H1 (cell line): ENCODE data around the gene INPP5K. TPM values are rescaled to one million over a fixed set of nuclear protein-coding genes. Genes with fewer than 3 reads are reported as not detected.

ENCODE experiments used
- CTCF ChIA-PET: fragments of 300-600 bp; sonication (Branson Sonifier 250); formaldehyde crosslinking; loops from one replicate; lab custom pipeline; 2021; ENCODE audit not compliant: partially characterized antibody; lab: Charles Lee
- POLR2A ChIA-PET: fragments of 300-600 bp; sonication (Branson Sonifier 250); formaldehyde crosslinking; loops from one replicate; lab custom pipeline; 2021; ENCODE audit warnings: inconsistent platforms; ENCODE audit not compliant: partially characterized antibody; lab: Charles Lee
- DNase-seq, 2 experiments: peaks; one replicate each; pipeline versions ENCODE4 v3.0.0 to v3.0.0-alpha.2; 2010 to 2022; ENCODE audit warnings: low spot score in 2 of 2, low read depth in 1 of 2, mixed read lengths in 1 of 2
- FAIRE-seq: peaks from 2 replicates; lab custom pipeline; 2011; peaks lifted over from hg19 to GRCh38; lab: Jason Lieb, UNC
- H2AFZ ChIP-seq: 2 replicates; pipeline ENCODE4 v1.8.1; 2012; ENCODE audit warnings: low read length, inconsistent platforms
- H2AK5ac ChIP-seq: 2 replicates; pipeline ENCODE4 v1.6.1; 2013; ENCODE audit warnings: low read depth, low read length
- H2BK120ac ChIP-seq: replicated peaks from 2 replicates; pipeline ENCODE3; 2013; ENCODE audit warnings: low read depth, low read length, inconsistent platforms
- H2BK12ac ChIP-seq: 2 replicates; pipeline ENCODE4 v1.6.1; 2013; ENCODE audit warnings: low read depth, low read length
- H2BK15ac ChIP-seq: 2 replicates; pipeline ENCODE4 v1.6.1; 2013; ENCODE audit warnings: low read length
- H2BK20ac ChIP-seq: 2 replicates; pipeline ENCODE4 v1.6.1; 2013; ENCODE audit warnings: low read length
- H2BK5ac ChIP-seq: 2 replicates; pipeline ENCODE4 v1.6.1; 2013; ENCODE audit warnings: low read depth, low read length
- H3K14ac ChIP-seq: 2 replicates; pipeline ENCODE4 v1.6.1; 2013; ENCODE audit warnings: inconsistent platforms; ENCODE audit not compliant: insufficient read length
- H3K18ac ChIP-seq: 2 replicates; pipeline ENCODE4 v1.6.1; 2013; ENCODE audit warnings: low read length; ENCODE audit errors: extremely low read depth
- H3K23ac ChIP-seq: 2 replicates; pipeline ENCODE4 v1.6.1; 2013; ENCODE audit warnings: inconsistent platforms; ENCODE audit not compliant: insufficient read length
- H3K23me2 ChIP-seq: 2 replicates; pipeline ENCODE4 v1.6.1; 2013; ENCODE audit warnings: low read depth, low read length
- H3K27ac ChIP-seq: 2 replicates; pipeline ENCODE4 v1.6.1; 2011; ENCODE audit warnings: low read depth, low read length, inconsistent platforms
- H3K27me3 ChIP-seq, 4 experiments: replicated peaks in 1 of 4; 1 replicate in 1 of 4; 2 replicates in 3 of 4; pipeline versions ENCODE4 v1.6.1 to v1.8.1; 2011 to 2013; ENCODE audit warnings: low read length in 3 of 4, mild to moderate bottlenecking in 3 of 4, inconsistent platforms in 2 of 4, mixed read lengths in 2 of 4, moderate library complexity in 1 of 4; ENCODE audit not compliant: control insufficient read depth in 3 of 4, insufficient read depth in 3 of 4; ENCODE audit errors: extremely low read depth in 1 of 4
- H3K36me3 ChIP-seq, 4 experiments: 2 replicates each; pipeline versions ENCODE4 v1.6.1 to v1.8.1; 2011 to 2013; ENCODE audit warnings: mild to moderate bottlenecking in 4 of 4, low read length in 3 of 4, moderate library complexity in 2 of 4, control low read depth in 1 of 4, inconsistent platforms in 1 of 4; ENCODE audit not compliant: insufficient read depth in 4 of 4, control insufficient read depth in 2 of 4
- H3K4ac ChIP-seq: replicated peaks from 2 replicates; pipeline ENCODE3; 2013; ENCODE audit warnings: low read length, low read depth, mixed read lengths, inconsistent platforms; ENCODE audit not compliant: insufficient read length
- H3K4me1 ChIP-seq, 4 experiments: replicated peaks in 1 of 4; 1 replicate in 1 of 4; 2 replicates in 3 of 4; pipeline versions ENCODE4 v1.6.1 to v1.8.1; 2011 to 2013; ENCODE audit warnings: low read length in 3 of 4, inconsistent platforms in 2 of 4, mixed read lengths in 1 of 4; ENCODE audit not compliant: insufficient read depth in 4 of 4, control insufficient read depth in 3 of 4
- H3K4me2 ChIP-seq, 2 experiments: 2 replicates each; pipeline versions ENCODE4 v1.6.1 to v1.8.1; 2011 to 2013; ENCODE audit warnings: low read depth in 2 of 2, low read length in 2 of 2, control low read depth in 1 of 2, inconsistent platforms in 1 of 2, mild to moderate bottlenecking in 1 of 2; ENCODE audit not compliant: insufficient read depth in 1 of 2
- H3K4me3 ChIP-seq, 4 experiments: fragments of 200-600, 300-600 bp in 1 of 4; sonication (generic), shearing (Covaris generic), sonication (Bioruptor Twin) in 1 of 4; 2 replicates each; pipeline versions ENCODE4 v1.5.1 to v1.8.1; 2011 to 2016; ENCODE audit warnings: low read length in 4 of 4, low read depth in 3 of 4, control low read depth in 2 of 4, inconsistent platforms in 2 of 4, mild to moderate bottlenecking in 2 of 4, mixed read lengths in 1 of 4, moderate library complexity in 1 of 4; ENCODE audit not compliant: insufficient read depth in 2 of 4; ENCODE audit errors: extremely low read depth in 1 of 4
- H3K56ac ChIP-seq: replicated peaks from 2 replicates; pipeline ENCODE3; 2013; ENCODE audit warnings: low read depth, mild to moderate bottlenecking, mixed read lengths, low read length, inconsistent platforms; ENCODE audit not compliant: insufficient read length
- H3K79me1 ChIP-seq: 2 replicates; pipeline ENCODE4 v1.6.1; 2013; ENCODE audit warnings: low read depth, low read length, control low read depth
- H3K79me2 ChIP-seq, 2 experiments: 2 replicates each; pipeline versions ENCODE4 v1.6.1 to v1.8.1; 2012 to 2013; ENCODE audit warnings: low read length in 2 of 2, mild to moderate bottlenecking in 2 of 2, inconsistent platforms in 1 of 2; ENCODE audit not compliant: insufficient read depth in 2 of 2, control insufficient read depth in 1 of 2
- H3K9ac ChIP-seq, 4 experiments: replicated peaks in 1 of 4; 1 replicate in 1 of 4; 2 replicates in 3 of 4; pipeline versions ENCODE4 v1.6.1 to v1.8.1; 2011 to 2013; ENCODE audit warnings: low read depth in 3 of 4, low read length in 3 of 4, control low read depth in 2 of 4, mild to moderate bottlenecking in 2 of 4, moderate library complexity in 2 of 4, inconsistent platforms in 1 of 4; ENCODE audit errors: extremely low read depth in 1 of 4
- H3K9me3 ChIP-seq, 2 experiments: 2 replicates each; pipeline versions ENCODE4 v1.6.1 to v1.8.1; 2012 to 2013; ENCODE audit warnings: mild to moderate bottlenecking in 2 of 2, moderate library complexity in 2 of 2, control low read depth in 1 of 2, inconsistent platforms in 1 of 2, low read depth in 1 of 2, low read length in 1 of 2, mixed read lengths in 1 of 2; ENCODE audit not compliant: insufficient read depth in 2 of 2
- H4K20me1 ChIP-seq, 2 experiments: replicated peaks in 1 of 2; 2 replicates each; pipeline versions ENCODE3 to v1.8.1; 2011 to 2013; ENCODE audit warnings: inconsistent platforms in 2 of 2, low read length in 2 of 2, mild to moderate bottlenecking in 1 of 2; ENCODE audit not compliant: insufficient read depth in 2 of 2, control insufficient read depth in 1 of 2
- H4K5ac ChIP-seq: 2 replicates; pipeline ENCODE4 v1.6.1; 2013; ENCODE audit warnings: low read length, low read depth, mixed read lengths, inconsistent platforms; ENCODE audit not compliant: insufficient read length
- H4K8ac ChIP-seq: 2 replicates; pipeline ENCODE4 v1.8.0; 2013; ENCODE audit warnings: mild to moderate bottlenecking, moderate library complexity, low read length, inconsistent platforms; ENCODE audit not compliant: insufficient read depth; ENCODE audit errors: extremely low read depth
- H4K91ac ChIP-seq: replicated peaks from 2 replicates; pipeline ENCODE3; 2013; ENCODE audit warnings: low read length, mixed read lengths, inconsistent platforms; ENCODE audit not compliant: insufficient read length
- ASH2L ChIP-seq: fragments of 200-600, 300-600 bp; sonication (generic); IDR thresholded peaks from one replicate; pipeline ENCODE4 v1.7.1; 2017; ENCODE audit warnings: low read length
- BCL11A ChIP-seq, 2 experiments: IDR thresholded peaks; one replicate each; pipeline ENCODE4 v1.6.1; 2011; ENCODE audit warnings: low read depth in 2 of 2, low read length in 2 of 2, mild to moderate bottlenecking in 2 of 2
- E2F6 ChIP-seq: IDR thresholded peaks from 2 replicates; pipeline ENCODE4 v1.6.1; 2012; ENCODE audit warnings: inconsistent platforms
- GTF2F1 ChIP-seq: IDR thresholded peaks from 2 replicates; pipeline ENCODE4 v1.6.1; 2012; ENCODE audit warnings: low read depth, low read length, improper control_type of control experiment, borderline replicate concordance
- JUN ChIP-seq: IDR thresholded peaks from 2 replicates; pipeline ENCODE4 v1.6.1; 2011; ENCODE audit warnings: low read depth, mild to moderate bottlenecking, improper control_type of control experiment, low read length
- KDM1A ChIP-seq: fragments of 200-600, 300-600 bp; sonication (generic); IDR thresholded peaks from 2 replicates; pipeline ENCODE4 v1.7.1; 2016; ENCODE audit warnings: mild to moderate bottlenecking, low read length, borderline replicate concordance
- POLR2A ChIP-seq, 2 experiments: IDR thresholded peaks; 1 replicate in 1 of 2; 2 replicates in 1 of 2; pipeline ENCODE4 v1.6.1; 2011; ENCODE audit warnings: low read depth in 2 of 2, low read length in 2 of 2, mild to moderate bottlenecking in 2 of 2; ENCODE audit errors: control extremely low read depth in 1 of 2
- POLR2AphosphoS5 ChIP-seq: IDR thresholded peaks from 2 replicates; pipeline ENCODE4 v1.6.1; 2011; ENCODE audit warnings: low read depth, low read length
- SP1 ChIP-seq: IDR thresholded peaks from 2 replicates; pipeline ENCODE4 v1.6.1; 2011; ENCODE audit warnings: low read depth, low read length
- TAF7 ChIP-seq: optimal IDR thresholded peaks from 2 replicates; pipeline ENCODE3; 2011; ENCODE audit warnings: low read depth, mild to moderate bottlenecking, inconsistent platforms, low read length, moderate library complexity, borderline replicate concordance
- WGBS, 2 experiments: shearing (Covaris generic) in 1 of 2; methylation state at CpG; one replicate each; pipeline versions ENCODE4 v1.1.6 to v1.1.7; 2013 to 2015; ENCODE audit warnings: low lambda C conversion rate in 2 of 2, mixed read lengths in 2 of 2, inconsistent platforms in 1 of 2, low coverage in 1 of 2, missing lambda C conversion rate in 1 of 2; ENCODE audit not compliant: insufficient replicate concordance in 2 of 2, insufficient coverage in 1 of 2, insufficient read length in 1 of 2; ENCODE audit errors: extremely low coverage in 1 of 2, missing lambda C conversion rate in 1 of 2; 5-methylcytosine and 5-hydroxymethylcytosine counted together
- polyA plus RNA-seq, 7 experiments: library from polyadenylated mRNA; depleted of rRNA in 3 of 7; stranded (reverse) in 5 of 7; unstranded in 2 of 7; fragments of >200 nt in 5 of 7; fragments of 200-250 nt in 2 of 7; gene quantifications; 1 replicate in 5 of 7; 2 replicates in 1 of 7; 4 replicates in 1 of 7; pipeline versions ENCODE4 v1.2.1 to v1.2.3, GENCODE V29; 2011 to 2013; ENCODE audit warnings: missing spikeins in 2 of 7, mixed read lengths in 2 of 7
- total RNA-seq: library from RNA; stranded (reverse); fragmentation: NEBNext Ultra II Directional; extraction: Animal tissue kit (Norgen Biotek cat#: 25700); gene quantifications from 2 replicates; pipeline ENCODE4 v1.2.1, GENCODE V29; 2021
- TF ChIP-seq, protein P1 (sequence below): IDR thresholded peaks from 2 replicates; pipeline ENCODE4 v1.6.1; 2011; ENCODE audit warnings: low read length, improper control_type of control experiment

Gene INPP5K
- total and polyA plus RNA-seq, 2 of the 8 experiments (the other 6 are each of a cell fraction or from before 2014, with no cell fraction given): 21.0 to 24.1 TPM

GRCh38 chr17:1555651-1556471 lies 39.4 kb upstream of the INPP5K start:
- 94% methylated on average over 15 of the region's 15 CpGs; no CpG with 5 or more reads in 1 of the 2 experiments for WGBS, 2 experiments
- peaks cover 5 to 44% of the 10 kb centered on the region in 2 experiments; a peak in 3 of 4 replicates for H3K79me2 ChIP-seq
- H4K20me1 ChIP-seq: peaks cover 12 to 29% of the 10 kb centered on the region in 2 experiments
- TF ChIP-seq, protein P1, sequence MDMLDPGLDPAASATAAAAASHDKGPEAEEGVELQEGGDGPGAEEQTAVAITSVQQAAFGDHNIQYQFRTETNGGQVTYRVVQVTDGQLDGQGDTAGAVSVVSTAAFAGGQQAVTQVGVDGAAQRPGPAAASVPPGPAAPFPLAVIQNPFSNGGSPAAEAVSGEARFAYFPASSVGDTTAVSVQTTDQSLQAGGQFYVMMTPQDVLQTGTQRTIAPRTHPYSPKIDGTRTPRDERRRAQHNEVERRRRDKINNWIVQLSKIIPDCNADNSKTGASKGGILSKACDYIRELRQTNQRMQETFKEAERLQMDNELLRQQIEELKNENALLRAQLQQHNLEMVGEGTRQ: no peak
- TF ChIP-seq POLR2AphosphoS5 (no peak), GTF2F1 (no peak), SP1 (no peak), ASH2L (no peak), POLR2A (IDR thresholded peaks at IDR 0.05; ENCODE audit: control extremely low read depth in 1 of 2, low read depth in 2 of 2, low read length in 2 of 2) (no peak), E2F6 (no peak), KDM1A (no peak), BCL11A (IDR thresholded peaks at IDR 0.05; ENCODE audit: low read depth in 2 of 2, low read length in 2 of 2) (no peak), JUN (no peak), TAF7 (no peak)

More at GRCh38 chr17:1555651-1556471, 39.4 kb upstream of the INPP5K start:
- no peak for FAIRE-seq
- Histone ChIP-seq H2BK5ac (no peak overlapping the region), H3K23ac (no peak overlapping the region), H3K4me1 (peaks cover 0 to 5% (median 2%) of the 10 kb centered on the region in 4 experiments; a peak in 3 of 7 replicates), H3K27me3 (no peaks in the 10 kb centered on the region), H3K4me3 (no peak overlapping the region), H2AFZ (no peak overlapping the region), H2BK120ac (no peak overlapping the region), H3K27ac (no peak overlapping the region), H4K91ac (no peak overlapping the region), H3K9me3 (no peaks in the 10 kb centered on the region), H3K4me2 (no peak overlapping the region), H3K18ac (no peak overlapping the region), H3K79me1 (peaks cover 24% of the 10 kb centered on the region), H4K5ac (no peak overlapping the region), H3K23me2 (no peaks in the 10 kb centered on the region), H3K14ac (no peak overlapping the region), H2BK15ac (no peak overlapping the region), H2BK12ac (no peak overlapping the region), H3K36me3 (peaks cover 2 to 13% (median 5%) of the 10 kb centered on the region in 4 experiments; a peak in 5 of 8 replicates), H3K9ac (no peak overlapping the region), H2AK5ac (no peak overlapping the region), H3K56ac (no peak overlapping the region), H2BK20ac (no peak overlapping the region), H3K4ac (no peak overlapping the region), H4K8ac (no peak overlapping the region)
- POLR2A ChIA-PET: no interaction called here
- CTCF ChIA-PET: interaction anchor here (1.0 to 2.4 kb wide), 4 partner anchors 19 to 93 kb away, joined by 3 to 5 read pairs (median 4); partner anchors contain the start of gene RILP
- DNase-seq: no peak
